ENCODE results near the gene GMPS. TPM values are rescaled to one million over a fixed set of nuclear protein-coding genes. Genes with fewer than 3 reads are reported as not detected.

The GMPS gene
- total and polyA plus RNA-seq, 2 of the 13 experiments (the other 11 are each of a cell fraction or from before 2014, with no cell fraction given): 29.6 to 85.5 TPM

- BruUV-seq (replicated peaks): no TSS peak
- Histone ChIP-seq H3K4me2 (ENCODE audit: low read depth, low read length) (no peak overlapping the region), H3K4me3 (replicated peaks in 1 of 3; ENCODE audit: insufficient read depth in 1 of 3, low read depth in 2 of 3, low read length in 3 of 3) (no peak overlapping the region), H3K9me3 (ENCODE audit: low read length) (no peaks in the 10 kb centered on the region), H3K79me2 (ENCODE audit: insufficient read depth, low read length) (no peaks in the 10 kb centered on the region), H3K27me3 (ENCODE audit: control insufficient read depth in 1 of 2, insufficient read depth in 2 of 2, low read length in 2 of 2) (no peaks in the 10 kb centered on the region), H3K27ac (ENCODE audit: extremely low read length, insufficient read depth, low read length) (no peak overlapping the region), H4K20me1 (ENCODE audit: insufficient read depth, low read length) (no peaks in the 10 kb centered on the region), H2AFZ (ENCODE audit: low read length) (no peak overlapping the region), H3K9ac (ENCODE audit: insufficient read depth, low read depth, low read length) (no peak overlapping the region), H3K36me3 (replicated peaks in 1 of 2; ENCODE audit: control insufficient read depth in 1 of 2, insufficient read depth in 2 of 2, low read length in 2 of 2) (peaks cover 12 to 76% of the 10 kb centered on the region in 2 experiments), H3K4me1 (ENCODE audit: insufficient read depth, low read length) (no peaks in the 10 kb centered on the region)
- ATAC-seq (no peak; the same call in 2 of the 3 replicates), FAIRE-seq (no peak), DNase-seq (ENCODE audit: low spot score) (no peak)
- in situ Hi-C loops (cut with HindIII; ENCODE audit: extremely low pct_ligation_motif_present, low pct_unique_long_range_greater_than_20kb): no loop called here
- ChIA-PET POLR2A (no interaction called here), CTCF (ENCODE audit: low intra/inter-chr PET ratio, low total read pairs) (no interaction called here)
- intact Hi-C loops (cut with micrococcal nuclease; ENCODE audit: unreplicated experiment): no loop called here
- 100% methylated on average over 1 of the region's 1 CpG for WGBS (ENCODE audit: low lambda C conversion rate)
- TF ChIP-seq ZNF639 (CRISPR knock-in tag; conservative IDR thresholded peaks at IDR 0.05) (no peak), ZNF614 (CRISPR knock-in tag; IDR thresholded peaks at IDR 0.05; ENCODE audit: borderline replicate concordance) (no peak), PHF20 (CRISPR knock-in tag; IDR thresholded peaks at IDR 0.05) (no peak), HMGA1 (CRISPR knock-in tag; conservative IDR thresholded peaks at IDR 0.05) (no peak), ZNF34 (CRISPR knock-in tag; IDR thresholded peaks at IDR 0.05; ENCODE audit: borderline replicate concordance) (no peak), FIP1L1 (IDR thresholded peaks at IDR 0.05; ENCODE audit: borderline replicate concordance, insufficient read depth, low read depth, low read length) (no peak), SOX5 (CRISPR knock-in tag; IDR thresholded peaks at IDR 0.05; ENCODE audit: borderline replicate concordance) (no peak), TCF7L2 (IDR thresholded peaks at IDR 0.05; ENCODE audit: low read depth, low read length) (no peak), ARNTL (CRISPR knock-in tag; IDR thresholded peaks at IDR 0.05) (no peak), ZNF333 (CRISPR knock-in tag; IDR thresholded peaks at IDR 0.05; ENCODE audit: borderline replicate concordance) (no peak), SALL1 (CRISPR knock-in tag; IDR thresholded peaks at IDR 0.05) (no peak), ZUFSP (CRISPR knock-in tag; IDR thresholded peaks at IDR 0.05; ENCODE audit: borderline replicate concordance) (no peak), ZNF772 (CRISPR knock-in tag; IDR thresholded peaks at IDR 0.05) (no peak)
- TF ChIP-seq, protein P1, sequence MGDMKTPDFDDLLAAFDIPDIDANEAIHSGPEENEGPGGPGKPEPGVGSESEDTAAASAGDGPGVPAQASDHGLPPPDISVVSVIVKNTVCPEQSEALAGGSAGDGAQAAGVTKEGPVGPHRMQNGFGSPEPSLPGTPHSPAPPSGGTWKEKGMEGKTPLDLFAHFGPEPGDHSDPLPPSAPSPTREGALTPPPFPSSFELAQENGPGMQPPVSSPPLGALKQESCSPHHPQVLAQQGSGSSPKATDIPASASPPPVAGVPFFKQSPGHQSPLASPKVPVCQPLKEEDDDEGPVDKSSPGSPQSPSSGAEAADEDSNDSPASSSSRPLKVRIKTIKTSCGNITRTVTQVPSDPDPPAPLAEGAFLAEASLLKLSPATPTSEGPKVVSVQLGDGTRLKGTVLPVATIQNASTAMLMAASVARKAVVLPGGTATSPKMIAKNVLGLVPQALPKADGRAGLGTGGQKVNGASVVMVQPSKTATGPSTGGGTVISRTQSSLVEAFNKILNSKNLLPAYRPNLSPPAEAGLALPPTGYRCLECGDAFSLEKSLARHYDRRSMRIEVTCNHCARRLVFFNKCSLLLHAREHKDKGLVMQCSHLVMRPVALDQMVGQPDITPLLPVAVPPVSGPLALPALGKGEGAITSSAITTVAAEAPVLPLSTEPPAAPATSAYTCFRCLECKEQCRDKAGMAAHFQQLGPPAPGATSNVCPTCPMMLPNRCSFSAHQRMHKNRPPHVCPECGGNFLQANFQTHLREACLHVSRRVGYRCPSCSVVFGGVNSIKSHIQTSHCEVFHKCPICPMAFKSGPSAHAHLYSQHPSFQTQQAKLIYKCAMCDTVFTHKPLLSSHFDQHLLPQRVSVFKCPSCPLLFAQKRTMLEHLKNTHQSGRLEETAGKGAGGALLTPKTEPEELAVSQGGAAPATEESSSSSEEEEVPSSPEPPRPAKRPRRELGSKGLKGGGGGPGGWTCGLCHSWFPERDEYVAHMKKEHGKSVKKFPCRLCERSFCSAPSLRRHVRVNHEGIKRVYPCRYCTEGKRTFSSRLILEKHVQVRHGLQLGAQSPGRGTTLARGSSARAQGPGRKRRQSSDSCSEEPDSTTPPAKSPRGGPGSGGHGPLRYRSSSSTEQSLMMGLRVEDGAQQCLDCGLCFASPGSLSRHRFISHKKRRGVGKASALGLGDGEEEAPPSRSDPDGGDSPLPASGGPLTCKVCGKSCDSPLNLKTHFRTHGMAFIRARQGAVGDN (CRISPR knock-in tag; IDR thresholded peaks at IDR 0.05): no peak
- TF ChIP-seq, protein P2, sequence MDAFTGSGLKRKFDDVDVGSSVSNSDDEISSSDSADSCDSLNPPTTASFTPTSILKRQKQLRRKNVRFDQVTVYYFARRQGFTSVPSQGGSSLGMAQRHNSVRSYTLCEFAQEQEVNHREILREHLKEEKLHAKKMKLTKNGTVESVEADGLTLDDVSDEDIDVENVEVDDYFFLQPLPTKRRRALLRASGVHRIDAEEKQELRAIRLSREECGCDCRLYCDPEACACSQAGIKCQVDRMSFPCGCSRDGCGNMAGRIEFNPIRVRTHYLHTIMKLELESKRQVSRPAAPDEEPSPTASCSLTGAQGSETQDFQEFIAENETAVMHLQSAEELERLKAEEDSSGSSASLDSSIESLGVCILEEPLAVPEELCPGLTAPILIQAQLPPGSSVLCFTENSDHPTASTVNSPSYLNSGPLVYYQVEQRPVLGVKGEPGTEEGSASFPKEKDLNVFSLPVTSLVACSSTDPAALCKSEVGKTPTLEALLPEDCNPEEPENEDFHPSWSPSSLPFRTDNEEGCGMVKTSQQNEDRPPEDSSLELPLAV (CRISPR knock-in tag; conservative IDR thresholded peaks at IDR 0.05; ENCODE audit: low read depth): no peak
Observed at GRCh38 chr3:155912579-155913190, 42.2 kb downstream of the GMPS start.
